COLO668 (cell line): ENCODE data around the gene TMEM223.
A peak's percentile ranks its signal among the peaks of the same experiment; 100 is the strongest.
"Not testable (repeated sequence)": the region's sequence is repeated elsewhere in the genome, so short reads cannot be mapped to it uniquely, and the experiment has no call there.

ENCODE experiments used
- DNase-seq: peaks from one replicate; lab custom pipeline; 2025; ENCODE audit not compliant: unreplicated experiment; lab: John Stamatoyannopoulos, UW

The TMEM223 gene

DNA sequence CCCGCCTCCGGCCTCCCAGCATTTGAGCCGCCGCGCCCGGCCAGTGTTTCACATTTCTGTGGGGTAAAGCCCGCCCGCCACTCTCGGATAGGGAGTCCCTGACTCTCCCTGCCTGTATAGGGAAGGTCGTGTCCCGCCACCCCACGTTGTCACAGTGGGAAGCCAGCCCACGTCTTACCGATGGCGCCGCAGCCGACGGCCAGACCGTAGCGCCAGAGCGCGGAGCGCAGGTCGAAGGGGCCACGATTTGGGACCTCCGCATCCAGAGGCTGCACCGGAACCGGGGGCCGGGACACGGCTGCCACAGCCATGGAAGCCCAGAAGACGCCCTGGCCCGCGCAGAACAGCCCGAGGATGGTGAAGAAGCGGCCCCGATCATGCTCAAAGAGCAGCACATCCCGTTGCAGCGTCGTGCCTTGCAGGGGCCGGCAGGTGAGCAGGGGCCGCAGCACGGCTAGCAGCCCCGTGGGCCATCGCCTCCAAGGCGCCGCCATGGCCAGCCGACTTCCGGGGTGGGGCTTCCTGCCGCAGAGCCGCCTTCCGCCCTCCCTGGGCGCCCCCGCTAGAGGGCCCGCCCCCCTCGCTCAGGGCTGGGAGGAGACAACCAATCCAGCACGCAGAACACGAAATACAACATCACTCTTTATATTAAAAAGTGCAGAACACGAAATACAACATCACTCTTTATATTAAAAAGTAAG, at the start of gene TMEM223:
Gene TMEM223, minus strand, starts transcription at position 506 of the 701 bp plus-strand sequence. Its CDS starts 12 bp downstream, at position 494.
- peak; percentile 87 for DNase-seq

DNA sequence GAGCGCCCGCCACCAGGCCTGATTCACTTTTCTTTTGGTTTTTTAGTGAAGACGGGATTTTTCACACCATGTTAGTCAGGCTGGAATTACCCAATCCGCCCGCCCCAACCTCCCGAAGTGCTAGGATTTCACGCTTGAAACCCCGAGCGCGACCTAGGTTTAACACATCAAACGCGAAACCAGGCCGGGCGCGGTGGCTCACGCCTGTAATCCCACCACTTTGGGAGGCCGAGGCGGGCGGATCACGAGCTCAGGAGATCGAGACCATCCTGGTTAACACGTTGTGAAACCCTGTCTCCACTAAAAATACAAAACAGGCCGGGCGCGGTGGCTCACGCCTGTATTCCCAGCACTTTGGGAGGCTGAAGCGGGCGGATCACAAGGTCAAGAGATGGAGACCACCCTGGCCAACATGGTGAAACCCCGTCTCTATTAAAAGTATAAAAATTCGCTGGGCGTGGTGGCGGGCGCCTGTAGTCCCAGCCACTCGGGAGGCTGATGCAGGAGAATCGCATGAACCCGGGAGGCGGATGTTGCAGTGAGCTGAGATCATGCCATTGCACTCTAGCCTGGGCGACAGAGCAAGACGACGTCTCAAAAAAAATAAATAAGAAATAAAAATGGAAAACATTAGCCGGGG, 49.0 kb upstream of the TMEM223 start:
- DNase-seq: peak; percentile 67

- DNase-seq: peak; percentile 94
These were observed 47.5 kb upstream of the TMEM223 start, which contains the start of gene WDR74 for GRCh38 chr11:62839050-62839945. WDR74 (minus strand) TSS chr11:62839590; CDS start chr11:62839570, 20 bp downstream.

GRCh38 chr11:62835336-62835735, 43.5 kb upstream of the TMEM223 start:
- no peak for DNase-seq

- peak; percentile 65 for DNase-seq
These were observed 40.8 kb upstream of the TMEM223 start, which contains the start of gene TEX54 for GRCh38 chr11:62832336-62833234. TEX54 (minus strand) TSS chr11:62832841.

GRCh38 chr11:62831520-62832335, 39.9 kb upstream of the TMEM223 start, which contains the start of gene STX5:
STX5 (minus strand) TSS chr11:62832051; CDS start chr11:62831243, 808 bp downstream.
- DNase-seq: peak; percentile 99

GRCh38 chr11:62830904-62831519, 39.2 kb upstream of the TMEM223 start:
- DNase-seq: no peak

- DNase-seq: not testable (repeated sequence)
These were observed 36.3 kb upstream of the TMEM223 start for GRCh38 chr11:62828130-62828529.

- DNase-seq: no peak
These were observed 31.9 kb upstream of the TMEM223 start for GRCh38 chr11:62823677-62824076.

DNA sequence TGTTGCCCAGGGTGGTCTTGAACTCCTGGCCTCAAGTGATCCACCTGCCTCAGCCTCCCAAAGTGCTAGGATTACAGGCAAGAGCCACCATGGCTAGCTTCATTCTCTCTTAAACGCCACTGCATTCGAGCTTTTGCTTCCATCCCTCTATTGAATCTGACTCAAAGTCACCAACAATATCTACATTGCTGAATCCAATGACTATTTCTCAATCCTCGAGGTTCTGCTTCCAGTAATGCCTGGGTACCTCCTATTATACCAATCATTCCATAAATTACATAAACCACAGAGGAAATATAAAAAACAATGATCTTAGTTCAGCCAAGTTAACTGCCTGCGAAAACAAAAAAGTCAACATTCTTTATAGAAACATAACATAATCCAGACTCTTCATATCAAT, 25.3 kb upstream of the TMEM223 start:
- DNase-seq: no peak

DNA sequence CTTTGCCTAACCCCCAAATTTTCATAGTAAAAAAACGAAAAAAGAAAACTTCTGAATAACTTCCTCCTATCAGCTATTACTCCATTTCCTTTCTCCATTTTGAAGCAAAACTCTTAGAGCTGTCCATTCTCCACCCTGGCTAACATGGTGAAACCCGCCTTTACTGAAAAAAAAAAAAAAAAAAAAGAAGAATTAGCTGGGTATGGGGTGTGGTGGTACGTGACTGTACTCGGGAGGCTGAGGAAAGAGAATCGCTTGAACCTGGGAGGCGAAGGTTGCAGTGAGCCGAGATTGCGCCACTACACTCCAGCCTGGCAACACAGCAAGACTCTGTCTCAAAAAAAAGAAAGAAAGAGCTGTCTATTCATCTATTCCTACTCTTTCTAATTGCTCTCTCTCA, 24.8 kb upstream of the TMEM223 start:
- no peak for DNase-seq

- no peak for DNase-seq
These were observed 19.9 kb upstream of the TMEM223 start for GRCh38 chr11:62811659-62812058.

DNA sequence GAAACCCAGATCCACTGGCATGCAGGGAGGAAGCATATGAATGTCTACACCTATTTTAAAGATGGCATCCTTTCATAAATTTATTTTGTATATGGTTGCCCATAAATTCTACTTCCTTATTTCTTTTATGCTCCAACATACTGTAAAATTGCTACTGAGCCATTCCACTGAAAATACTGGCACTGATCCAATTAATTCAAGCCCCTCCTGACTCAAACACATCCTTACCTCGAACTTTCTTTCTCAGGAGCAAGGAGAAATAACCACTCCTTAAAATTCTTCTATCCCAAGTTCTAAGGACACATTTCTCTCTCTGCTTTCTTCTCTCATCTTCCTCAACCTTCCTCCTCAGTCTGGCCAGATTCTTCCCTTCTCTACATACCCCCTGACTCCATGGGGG, 18.9 kb upstream of the TMEM223 start:
- no peak for DNase-seq

DNA sequence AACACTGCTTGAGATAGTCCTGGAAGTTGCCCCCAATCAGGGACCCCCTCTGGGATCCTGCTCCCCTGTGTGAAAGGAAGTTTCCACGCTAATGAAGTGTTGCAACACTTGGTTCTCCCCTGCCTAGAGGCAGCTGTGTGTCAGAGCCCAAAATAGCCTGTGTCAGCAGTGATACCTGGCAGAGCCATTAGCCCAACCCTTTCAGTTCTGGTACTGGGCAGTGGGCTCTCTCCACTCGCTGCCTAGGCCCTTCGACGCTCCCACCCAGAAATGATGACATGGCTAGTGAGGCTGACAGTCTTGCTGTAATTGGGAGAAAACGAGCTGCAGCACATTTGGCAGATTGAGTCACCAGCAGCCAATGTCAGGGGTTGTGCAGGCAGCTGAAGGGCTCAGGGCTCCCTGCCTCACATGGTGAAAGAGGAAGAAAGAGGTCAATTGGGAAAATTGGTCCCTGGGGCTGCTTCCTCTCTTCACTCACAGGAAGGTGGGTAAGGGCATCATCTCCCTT, 14.9 kb upstream of the TMEM223 start:
- DNase-seq: no peak

DNA sequence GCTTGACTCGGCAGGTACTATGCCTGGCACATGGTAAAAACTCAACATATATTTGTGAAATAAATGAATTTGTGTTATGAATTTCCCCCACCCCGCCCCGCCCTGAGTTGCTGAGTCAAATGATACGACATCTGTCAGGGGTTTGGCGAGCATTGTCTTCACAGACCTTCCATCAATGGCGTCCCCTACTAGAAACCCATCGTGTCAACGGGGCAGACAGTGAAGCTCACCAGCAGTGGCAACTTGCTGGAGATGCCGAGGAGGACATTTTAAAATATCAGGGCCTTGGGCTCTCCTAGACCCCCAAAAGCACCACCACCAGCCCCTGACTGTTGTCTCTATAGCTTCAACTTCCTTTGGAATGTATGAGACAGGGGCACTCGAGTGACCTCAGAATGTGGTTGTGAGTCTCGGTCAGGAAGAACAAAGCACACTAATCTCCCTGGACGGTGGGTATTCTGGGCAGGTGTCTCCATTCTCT, 14.2 kb upstream of the TMEM223 start:
- DNase-seq: peak; percentile 34

GRCh38 chr11:62805076-62805892, 13.5 kb upstream of the TMEM223 start, which contains the start of gene NXF1:
NXF1 (minus strand) TSS chr11:62805440; CDS start chr11:62805356, 84 bp downstream.
- peak; percentile 97 for DNase-seq

DNA sequence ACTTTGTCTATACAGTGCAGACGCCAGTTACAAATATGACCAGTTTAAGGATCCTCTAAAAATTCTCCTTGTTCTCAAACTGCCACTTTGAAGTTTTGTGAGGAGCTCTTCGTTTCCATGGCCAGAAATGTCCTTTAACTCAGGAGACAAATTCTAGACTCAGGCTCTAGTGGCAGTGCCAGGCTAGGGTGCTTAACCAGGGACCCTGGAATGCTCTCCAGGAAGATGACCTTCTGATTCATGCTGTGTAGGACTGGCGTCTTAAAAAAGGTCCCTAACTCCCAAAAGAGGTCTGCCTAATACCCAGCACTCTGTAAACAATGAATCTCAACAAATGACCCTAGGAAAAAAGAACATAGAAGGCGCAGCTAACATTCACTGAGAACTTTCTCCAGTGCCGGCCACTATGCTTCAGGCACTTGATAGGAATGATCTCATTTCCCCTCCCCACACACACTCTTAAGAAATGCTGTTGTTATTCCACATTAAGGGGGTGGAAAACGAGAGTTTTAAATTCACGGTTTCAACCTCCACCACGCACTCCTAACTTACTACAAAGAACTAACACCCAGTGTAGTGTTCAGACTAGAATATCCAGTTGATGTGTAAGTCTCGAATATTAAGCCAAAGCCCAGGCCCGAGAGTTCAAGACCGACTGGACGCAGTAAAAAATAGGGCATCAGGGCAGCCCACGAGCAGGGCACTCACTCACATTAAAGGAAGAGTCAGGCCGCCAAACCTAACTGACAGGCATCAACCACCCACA, 12.7 kb upstream of the TMEM223 start:
- DNase-seq: no peak
